ENCODE data around the gene ULBP2. TPM values are rescaled to one million over a fixed set of nuclear protein-coding genes. Genes with fewer than 3 reads are reported as not detected.
"Not testable (repeated sequence)": the region's sequence is repeated elsewhere in the genome, so short reads cannot be mapped to it uniquely, and the experiment has no call there.

Gene ULBP2
- total RNA-seq, 2 donors from 2014 or later = 2.8 to 3.7 TPM

GRCh38 chr6:149951096-149951495, 9.3 kb downstream of the ULBP2 start:
- H3K36me3 Mint-ChIP-seq (ENCODE audit: low read depth) = peaks cover 7% of the 10 kb centered on the region
- H3K27me3 Mint-ChIP-seq = peaks cover 85% of the 10 kb centered on the region
- peaks cover 10% of the 10 kb centered on the region for H3K4me1 Mint-ChIP-seq

GRCh38 chr6:149951626-149952025, 9.8 kb downstream of the ULBP2 start:
- Mint-ChIP-seq H3K27ac (no peak overlapping the region), H3K4me3 (no peak overlapping the region), H3K4me1 (peaks cover 10% of the 10 kb centered on the region), H3K36me3 (ENCODE audit: low read depth) (peaks cover 7% of the 10 kb centered on the region), H3K27me3 (peaks cover 84% of the 10 kb centered on the region)
- ATAC-seq (no peak), DNase-seq (no peak)
- H3K9me3 ChIP-seq (ENCODE audit: control insufficient read depth, low read length, poor library complexity, severe bottlenecking) = no peaks in the 10 kb centered on the region

More at GRCh38 chr6:149951096-149951495, 9.3 kb downstream of the ULBP2 start:
- Mint-ChIP-seq H3K4me3 (peak overlapping the region; percentile 33), H3K27ac (peak overlapping the region; percentile 29)
- ATAC-seq (no peak), DNase-seq (no peak)
- no peaks in the 10 kb centered on the region for H3K9me3 ChIP-seq (ENCODE audit: control insufficient read depth, low read length, poor library complexity, severe bottlenecking)

GRCh38 chr6:149953390-149953789, 11.6 kb downstream of the ULBP2 start:
- peaks cover 78% of the 10 kb centered on the region for H3K27me3 Mint-ChIP-seq
- DNase-seq; ATAC-seq; H3K4me3 Mint-ChIP-seq; H3K27ac Mint-ChIP-seq; H3K36me3 Mint-ChIP-seq (ENCODE audit: low read depth); H3K9me3 ChIP-seq (ENCODE audit: control insufficient read depth, low read length, poor library complexity, severe bottlenecking); H3K4me1 Mint-ChIP-seq: not testable (repeated sequence)

- not testable (repeated sequence) for H3K27ac Mint-ChIP-seq; H3K9me3 ChIP-seq (ENCODE audit: control insufficient read depth, low read length, poor library complexity, severe bottlenecking); H3K36me3 Mint-ChIP-seq (ENCODE audit: low read depth); H3K4me1 Mint-ChIP-seq; DNase-seq; H3K4me3 Mint-ChIP-seq
- peak; percentile 84 for ATAC-seq
- peaks cover 79% of the 10 kb centered on the region for H3K27me3 Mint-ChIP-seq
Observed at GRCh38 chr6:149953934-149954327, 12.1 kb downstream of the ULBP2 start.

GRCh38 chr6:149954328-149954983, 12.6 kb downstream of the ULBP2 start:
- DNase-seq; H3K27ac Mint-ChIP-seq; H3K4me1 Mint-ChIP-seq; H3K4me3 Mint-ChIP-seq; H3K9me3 ChIP-seq (ENCODE audit: control insufficient read depth, low read length, poor library complexity, severe bottlenecking); ATAC-seq; H3K36me3 Mint-ChIP-seq (ENCODE audit: low read depth): not testable (repeated sequence)
- peaks cover 80% of the 10 kb centered on the region for H3K27me3 Mint-ChIP-seq

GRCh38 chr6:149954984-149955653, 13.3 kb downstream of the ULBP2 start:
- not testable (repeated sequence) for DNase-seq; H3K27ac Mint-ChIP-seq; ATAC-seq; H3K4me1 Mint-ChIP-seq; H3K9me3 ChIP-seq (ENCODE audit: control insufficient read depth, low read length, poor library complexity, severe bottlenecking); H3K36me3 Mint-ChIP-seq (ENCODE audit: low read depth)
- H3K27me3 Mint-ChIP-seq = peaks cover 80% of the 10 kb centered on the region
- peak overlapping the region; percentile 12 for H3K4me3 Mint-ChIP-seq

GRCh38 chr6:149955654-149956317, 14.0 kb downstream of the ULBP2 start:
- H3K27ac Mint-ChIP-seq, ATAC-seq: not testable (repeated sequence)

GRCh38 chr6:149958124-149958523, 16.3 kb downstream of the ULBP2 start:
- H3K4me1 Mint-ChIP-seq; H3K4me3 Mint-ChIP-seq; H3K27ac Mint-ChIP-seq; H3K9me3 ChIP-seq (ENCODE audit: control insufficient read depth, low read length, poor library complexity, severe bottlenecking); ATAC-seq; H3K36me3 Mint-ChIP-seq (ENCODE audit: low read depth); DNase-seq: not testable (repeated sequence)
- peaks cover 80% of the 10 kb centered on the region for H3K27me3 Mint-ChIP-seq

More at GRCh38 chr6:149955654-149956317, 14.0 kb downstream of the ULBP2 start:
- H3K36me3 Mint-ChIP-seq (ENCODE audit: low read depth); H3K4me1 Mint-ChIP-seq; H3K9me3 ChIP-seq (ENCODE audit: control insufficient read depth, low read length, poor library complexity, severe bottlenecking); H3K4me3 Mint-ChIP-seq; DNase-seq: not testable (repeated sequence)
- peaks cover 80% of the 10 kb centered on the region for H3K27me3 Mint-ChIP-seq

GRCh38 chr6:149959806-149960205, 18.0 kb downstream of the ULBP2 start:
- not testable (repeated sequence) for H3K27ac Mint-ChIP-seq; H3K4me3 Mint-ChIP-seq; H3K36me3 Mint-ChIP-seq (ENCODE audit: low read depth); H3K9me3 ChIP-seq (ENCODE audit: control insufficient read depth, low read length, poor library complexity, severe bottlenecking); DNase-seq; ATAC-seq
- H3K4me1 Mint-ChIP-seq = peaks cover 21% of the 10 kb centered on the region
- peaks cover 88% of the 10 kb centered on the region for H3K27me3 Mint-ChIP-seq

GRCh38 chr6:149960488-149960887, 18.7 kb downstream of the ULBP2 start:
- Mint-ChIP-seq H3K4me1 (peaks cover 24% of the 10 kb centered on the region), H3K4me3 (no peak overlapping the region), H3K27ac (no peak overlapping the region)

GRCh38 chr6:149961728-149962425, 20.1 kb downstream of the ULBP2 start:
- Mint-ChIP-seq H3K27me3 (peaks cover 85% of the 10 kb centered on the region), H3K4me1 (peaks cover 25% of the 10 kb centered on the region), H3K27ac (no peak overlapping the region), H3K36me3 (ENCODE audit: low read depth) (peaks cover 11% of the 10 kb centered on the region), H3K4me3 (no peak overlapping the region)
- no peak for DNase-seq
- no peaks in the 10 kb centered on the region for H3K9me3 ChIP-seq (ENCODE audit: control insufficient read depth, low read length, poor library complexity, severe bottlenecking)
- peak; percentile 25 for ATAC-seq

More at GRCh38 chr6:149960488-149960887, 18.7 kb downstream of the ULBP2 start:
- H3K9me3 ChIP-seq (ENCODE audit: control insufficient read depth, low read length, poor library complexity, severe bottlenecking) = no peaks in the 10 kb centered on the region
- H3K36me3 Mint-ChIP-seq (ENCODE audit: low read depth) = peaks cover 11% of the 10 kb centered on the region
- peaks cover 88% of the 10 kb centered on the region for H3K27me3 Mint-ChIP-seq
- ATAC-seq (no peak), DNase-seq (no peak)

GRCh38 chr6:149962461-149963211, 20.8 kb downstream of the ULBP2 start:
- H3K4me3 Mint-ChIP-seq = peak overlapping the region; percentile 95
- DNase-seq (no peak), ATAC-seq (no peak)
- H3K4me1 Mint-ChIP-seq = peaks cover 25% of the 10 kb centered on the region
- H3K36me3 Mint-ChIP-seq (ENCODE audit: low read depth) = peaks cover 11% of the 10 kb centered on the region
- H3K27me3 Mint-ChIP-seq = peaks cover 88% of the 10 kb centered on the region
- peak overlapping the region; percentile 86 for H3K27ac Mint-ChIP-seq
- no peaks in the 10 kb centered on the region for H3K9me3 ChIP-seq (ENCODE audit: control insufficient read depth, low read length, poor library complexity, severe bottlenecking)
